Measurements from ENCODE around the gene MEIOC. TPM values are rescaled to one million over a fixed set of nuclear protein-coding genes. Genes with fewer than 3 reads are reported as not detected.

MEIOC gene
- total RNA-seq, 1 experiment from 2014 or later = 5.0 TPM

DNA sequence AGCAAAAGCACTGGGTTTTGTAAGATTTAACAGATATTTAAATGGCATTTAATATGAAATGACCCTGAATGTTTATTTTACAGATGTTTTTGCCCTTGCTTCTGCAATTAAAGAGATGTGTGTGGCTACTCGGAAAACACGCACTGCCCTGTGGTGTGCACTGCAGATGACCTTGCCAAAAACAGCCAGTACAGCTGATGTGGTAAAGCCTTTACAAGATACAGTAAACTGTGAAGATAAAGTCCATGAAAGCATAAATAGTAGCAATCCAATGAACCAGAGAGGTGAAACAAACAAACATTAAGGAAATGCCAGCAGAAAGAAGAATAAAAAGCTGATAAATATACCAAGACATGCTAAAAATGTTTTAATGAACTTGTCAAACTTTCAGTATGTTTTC lies 17.6 kb downstream of the MEIOC start:
- H3K4me3 Mint-ChIP-seq = no peak overlapping the region
- H3K36me3 Mint-ChIP-seq = 0 out of 2 replicates have a peak, but pooled peaks cover 6% of the 10 kb centered on the region
- DNase-seq (ENCODE audit: low spot score) (no peak), ATAC-seq (no peak)
- no peaks in the 10 kb centered on the region for H3K9me3 Mint-ChIP-seq
- POLR2A ChIA-PET = no interaction called here
- H3K27me3 Mint-ChIP-seq (ENCODE audit: low read depth) = no peaks in the 10 kb centered on the region
- H3K27ac Mint-ChIP-seq = no peak overlapping the region
- no peak for TF ChIP-seq JAZF1 (CRISPR knock-in tag; IDR thresholded peaks at IDR 0.05)
- TF ChIP-seq, protein P1, sequence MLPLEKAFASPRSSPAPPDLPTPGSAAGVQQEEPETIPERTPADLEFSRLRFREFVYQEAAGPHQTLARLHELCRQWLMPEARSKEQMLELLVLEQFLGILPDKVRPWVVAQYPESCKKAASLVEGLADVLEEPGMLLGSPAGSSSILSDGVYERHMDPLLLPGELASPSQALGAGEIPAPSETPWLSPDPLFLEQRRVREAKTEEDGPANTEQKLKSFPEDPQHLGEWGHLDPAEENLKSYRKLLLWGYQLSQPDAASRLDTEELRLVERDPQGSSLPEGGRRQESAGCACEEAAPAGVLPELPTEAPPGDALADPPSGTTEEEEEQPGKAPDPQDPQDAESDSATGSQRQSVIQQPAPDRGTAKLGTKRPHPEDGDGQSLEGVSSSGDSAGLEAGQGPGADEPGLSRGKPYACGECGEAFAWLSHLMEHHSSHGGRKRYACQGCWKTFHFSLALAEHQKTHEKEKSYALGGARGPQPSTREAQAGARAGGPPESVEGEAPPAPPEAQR (CRISPR knock-in tag; IDR thresholded peaks at IDR 0.05) = no peak
- no peak for TF ChIP-seq FOXK1 (CRISPR knock-in tag; IDR thresholded peaks at IDR 0.05)
- TF ChIP-seq, protein P2, sequence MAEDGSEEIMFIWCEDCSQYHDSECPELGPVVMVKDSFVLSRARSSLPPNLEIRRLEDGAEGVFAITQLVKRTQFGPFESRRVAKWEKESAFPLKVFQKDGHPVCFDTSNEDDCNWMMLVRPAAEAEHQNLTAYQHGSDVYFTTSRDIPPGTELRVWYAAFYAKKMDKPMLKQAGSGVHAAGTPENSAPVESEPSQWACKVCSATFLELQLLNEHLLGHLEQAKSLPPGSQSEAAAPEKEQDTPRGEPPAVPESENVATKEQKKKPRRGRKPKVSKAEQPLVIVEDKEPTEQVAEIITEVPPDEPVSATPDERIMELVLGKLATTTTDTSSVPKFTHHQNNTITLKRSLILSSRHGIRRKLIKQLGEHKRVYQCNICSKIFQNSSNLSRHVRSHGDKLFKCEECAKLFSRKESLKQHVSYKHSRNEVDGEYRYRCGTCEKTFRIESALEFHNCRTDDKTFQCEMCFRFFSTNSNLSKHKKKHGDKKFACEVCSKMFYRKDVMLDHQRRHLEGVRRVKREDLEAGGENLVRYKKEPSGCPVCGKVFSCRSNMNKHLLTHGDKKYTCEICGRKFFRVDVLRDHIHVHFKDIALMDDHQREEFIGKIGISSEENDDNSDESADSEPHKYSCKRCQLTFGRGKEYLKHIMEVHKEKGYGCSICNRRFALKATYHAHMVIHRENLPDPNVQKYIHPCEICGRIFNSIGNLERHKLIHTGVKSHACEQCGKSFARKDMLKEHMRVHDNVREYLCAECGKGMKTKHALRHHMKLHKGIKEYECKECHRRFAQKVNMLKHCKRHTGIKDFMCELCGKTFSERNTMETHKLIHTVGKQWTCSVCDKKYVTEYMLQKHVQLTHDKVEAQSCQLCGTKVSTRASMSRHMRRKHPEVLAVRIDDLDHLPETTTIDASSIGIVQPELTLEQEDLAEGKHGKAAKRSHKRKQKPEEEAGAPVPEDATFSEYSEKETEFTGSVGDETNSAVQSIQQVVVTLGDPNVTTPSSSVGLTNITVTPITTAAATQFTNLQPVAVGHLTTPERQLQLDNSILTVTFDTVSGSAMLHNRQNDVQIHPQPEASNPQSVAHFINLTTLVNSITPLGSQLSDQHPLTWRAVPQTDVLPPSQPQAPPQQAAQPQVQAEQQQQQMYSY (CRISPR knock-in tag; IDR thresholded peaks at IDR 0.05) = no peak
- no peak for TF ChIP-seq CBFB (CRISPR knock-in tag; IDR thresholded peaks at IDR 0.05; ENCODE audit: low read depth)
- TF ChIP-seq SP1 (CRISPR knock-in tag; conservative IDR thresholded peaks at IDR 0.05) = no peak
- TF ChIP-seq, protein P3, sequence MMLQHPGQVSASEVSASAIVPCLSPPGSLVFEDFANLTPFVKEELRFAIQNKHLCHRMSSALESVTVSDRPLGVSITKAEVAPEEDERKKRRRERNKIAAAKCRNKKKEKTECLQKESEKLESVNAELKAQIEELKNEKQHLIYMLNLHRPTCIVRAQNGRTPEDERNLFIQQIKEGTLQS (CRISPR knock-in tag; conservative IDR thresholded peaks at IDR 0.05) = no peak
- TF ChIP-seq, protein P4, sequence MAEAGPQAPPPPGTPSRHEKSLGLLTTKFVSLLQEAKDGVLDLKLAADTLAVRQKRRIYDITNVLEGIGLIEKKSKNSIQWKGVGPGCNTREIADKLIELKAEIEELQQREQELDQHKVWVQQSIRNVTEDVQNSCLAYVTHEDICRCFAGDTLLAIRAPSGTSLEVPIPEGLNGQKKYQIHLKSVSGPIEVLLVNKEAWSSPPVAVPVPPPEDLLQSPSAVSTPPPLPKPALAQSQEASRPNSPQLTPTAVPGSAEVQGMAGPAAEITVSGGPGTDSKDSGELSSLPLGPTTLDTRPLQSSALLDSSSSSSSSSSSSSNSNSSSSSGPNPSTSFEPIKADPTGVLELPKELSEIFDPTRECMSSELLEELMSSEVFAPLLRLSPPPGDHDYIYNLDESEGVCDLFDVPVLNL (CRISPR knock-in tag; IDR thresholded peaks at IDR 0.05; ENCODE audit: borderline replicate concordance, low read depth) = no peak
- TF ChIP-seq, protein P5, sequence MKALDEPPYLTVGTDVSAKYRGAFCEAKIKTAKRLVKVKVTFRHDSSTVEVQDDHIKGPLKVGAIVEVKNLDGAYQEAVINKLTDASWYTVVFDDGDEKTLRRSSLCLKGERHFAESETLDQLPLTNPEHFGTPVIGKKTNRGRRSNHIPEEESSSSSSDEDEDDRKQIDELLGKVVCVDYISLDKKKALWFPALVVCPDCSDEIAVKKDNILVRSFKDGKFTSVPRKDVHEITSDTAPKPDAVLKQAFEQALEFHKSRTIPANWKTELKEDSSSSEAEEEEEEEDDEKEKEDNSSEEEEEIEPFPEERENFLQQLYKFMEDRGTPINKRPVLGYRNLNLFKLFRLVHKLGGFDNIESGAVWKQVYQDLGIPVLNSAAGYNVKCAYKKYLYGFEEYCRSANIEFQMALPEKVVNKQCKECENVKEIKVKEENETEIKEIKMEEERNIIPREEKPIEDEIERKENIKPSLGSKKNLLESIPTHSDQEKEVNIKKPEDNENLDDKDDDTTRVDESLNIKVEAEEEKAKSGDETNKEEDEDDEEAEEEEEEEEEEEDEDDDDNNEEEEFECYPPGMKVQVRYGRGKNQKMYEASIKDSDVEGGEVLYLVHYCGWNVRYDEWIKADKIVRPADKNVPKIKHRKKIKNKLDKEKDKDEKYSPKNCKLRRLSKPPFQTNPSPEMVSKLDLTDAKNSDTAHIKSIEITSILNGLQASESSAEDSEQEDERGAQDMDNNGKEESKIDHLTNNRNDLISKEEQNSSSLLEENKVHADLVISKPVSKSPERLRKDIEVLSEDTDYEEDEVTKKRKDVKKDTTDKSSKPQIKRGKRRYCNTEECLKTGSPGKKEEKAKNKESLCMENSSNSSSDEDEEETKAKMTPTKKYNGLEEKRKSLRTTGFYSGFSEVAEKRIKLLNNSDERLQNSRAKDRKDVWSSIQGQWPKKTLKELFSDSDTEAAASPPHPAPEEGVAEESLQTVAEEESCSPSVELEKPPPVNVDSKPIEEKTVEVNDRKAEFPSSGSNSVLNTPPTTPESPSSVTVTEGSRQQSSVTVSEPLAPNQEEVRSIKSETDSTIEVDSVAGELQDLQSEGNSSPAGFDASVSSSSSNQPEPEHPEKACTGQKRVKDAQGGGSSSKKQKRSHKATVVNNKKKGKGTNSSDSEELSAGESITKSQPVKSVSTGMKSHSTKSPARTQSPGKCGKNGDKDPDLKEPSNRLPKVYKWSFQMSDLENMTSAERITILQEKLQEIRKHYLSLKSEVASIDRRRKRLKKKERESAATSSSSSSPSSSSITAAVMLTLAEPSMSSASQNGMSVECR (CRISPR knock-in tag; IDR thresholded peaks at IDR 0.05; ENCODE audit: borderline replicate concordance) = no peak
- TF ChIP-seq MXD4 (CRISPR knock-in tag; IDR thresholded peaks at IDR 0.05; ENCODE audit: borderline replicate concordance) = no peak
- TF ChIP-seq, protein P6, sequence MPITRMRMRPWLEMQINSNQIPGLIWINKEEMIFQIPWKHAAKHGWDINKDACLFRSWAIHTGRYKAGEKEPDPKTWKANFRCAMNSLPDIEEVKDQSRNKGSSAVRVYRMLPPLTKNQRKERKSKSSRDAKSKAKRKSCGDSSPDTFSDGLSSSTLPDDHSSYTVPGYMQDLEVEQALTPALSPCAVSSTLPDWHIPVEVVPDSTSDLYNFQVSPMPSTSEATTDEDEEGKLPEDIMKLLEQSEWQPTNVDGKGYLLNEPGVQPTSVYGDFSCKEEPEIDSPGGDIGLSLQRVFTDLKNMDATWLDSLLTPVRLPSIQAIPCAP (CRISPR knock-in tag; IDR thresholded peaks at IDR 0.05) = no peak
- TF ChIP-seq JUN (CRISPR knock-in tag; IDR thresholded peaks at IDR 0.05) = no peak
- TF ChIP-seq OVOL2 (CRISPR knock-in tag; IDR thresholded peaks at IDR 0.05; ENCODE audit: borderline replicate concordance) = no peak
- TF ChIP-seq, protein P7, sequence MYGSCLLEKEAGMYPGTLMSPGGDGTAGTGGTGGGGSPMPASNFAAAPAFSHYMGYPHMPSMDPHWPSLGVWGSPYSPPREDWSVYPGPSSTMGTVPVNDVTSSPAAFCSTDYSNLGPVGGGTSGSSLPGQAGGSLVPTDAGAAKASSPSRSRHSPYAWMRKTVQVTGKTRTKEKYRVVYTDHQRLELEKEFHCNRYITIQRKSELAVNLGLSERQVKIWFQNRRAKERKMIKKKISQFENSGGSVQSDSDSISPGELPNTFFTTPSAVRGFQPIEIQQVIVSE (CRISPR knock-in tag; IDR thresholded peaks at IDR 0.05; ENCODE audit: borderline replicate concordance) = no peak
- no peak for TF ChIP-seq ZNF263 (CRISPR knock-in tag; IDR thresholded peaks at IDR 0.05; ENCODE audit: low read depth)
- TF ChIP-seq, protein P8, sequence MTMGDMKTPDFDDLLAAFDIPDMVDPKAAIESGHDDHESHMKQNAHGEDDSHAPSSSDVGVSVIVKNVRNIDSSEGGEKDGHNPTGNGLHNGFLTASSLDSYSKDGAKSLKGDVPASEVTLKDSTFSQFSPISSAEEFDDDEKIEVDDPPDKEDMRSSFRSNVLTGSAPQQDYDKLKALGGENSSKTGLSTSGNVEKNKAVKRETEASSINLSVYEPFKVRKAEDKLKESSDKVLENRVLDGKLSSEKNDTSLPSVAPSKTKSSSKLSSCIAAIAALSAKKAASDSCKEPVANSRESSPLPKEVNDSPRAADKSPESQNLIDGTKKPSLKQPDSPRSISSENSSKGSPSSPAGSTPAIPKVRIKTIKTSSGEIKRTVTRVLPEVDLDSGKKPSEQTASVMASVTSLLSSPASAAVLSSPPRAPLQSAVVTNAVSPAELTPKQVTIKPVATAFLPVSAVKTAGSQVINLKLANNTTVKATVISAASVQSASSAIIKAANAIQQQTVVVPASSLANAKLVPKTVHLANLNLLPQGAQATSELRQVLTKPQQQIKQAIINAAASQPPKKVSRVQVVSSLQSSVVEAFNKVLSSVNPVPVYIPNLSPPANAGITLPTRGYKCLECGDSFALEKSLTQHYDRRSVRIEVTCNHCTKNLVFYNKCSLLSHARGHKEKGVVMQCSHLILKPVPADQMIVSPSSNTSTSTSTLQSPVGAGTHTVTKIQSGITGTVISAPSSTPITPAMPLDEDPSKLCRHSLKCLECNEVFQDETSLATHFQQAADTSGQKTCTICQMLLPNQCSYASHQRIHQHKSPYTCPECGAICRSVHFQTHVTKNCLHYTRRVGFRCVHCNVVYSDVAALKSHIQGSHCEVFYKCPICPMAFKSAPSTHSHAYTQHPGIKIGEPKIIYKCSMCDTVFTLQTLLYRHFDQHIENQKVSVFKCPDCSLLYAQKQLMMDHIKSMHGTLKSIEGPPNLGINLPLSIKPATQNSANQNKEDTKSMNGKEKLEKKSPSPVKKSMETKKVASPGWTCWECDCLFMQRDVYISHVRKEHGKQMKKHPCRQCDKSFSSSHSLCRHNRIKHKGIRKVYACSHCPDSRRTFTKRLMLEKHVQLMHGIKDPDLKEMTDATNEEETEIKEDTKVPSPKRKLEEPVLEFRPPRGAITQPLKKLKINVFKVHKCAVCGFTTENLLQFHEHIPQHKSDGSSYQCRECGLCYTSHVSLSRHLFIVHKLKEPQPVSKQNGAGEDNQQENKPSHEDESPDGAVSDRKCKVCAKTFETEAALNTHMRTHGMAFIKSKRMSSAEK (CRISPR knock-in tag; IDR thresholded peaks at IDR 0.05; ENCODE audit: borderline replicate concordance) = no peak
- TF ChIP-seq, protein P9, sequence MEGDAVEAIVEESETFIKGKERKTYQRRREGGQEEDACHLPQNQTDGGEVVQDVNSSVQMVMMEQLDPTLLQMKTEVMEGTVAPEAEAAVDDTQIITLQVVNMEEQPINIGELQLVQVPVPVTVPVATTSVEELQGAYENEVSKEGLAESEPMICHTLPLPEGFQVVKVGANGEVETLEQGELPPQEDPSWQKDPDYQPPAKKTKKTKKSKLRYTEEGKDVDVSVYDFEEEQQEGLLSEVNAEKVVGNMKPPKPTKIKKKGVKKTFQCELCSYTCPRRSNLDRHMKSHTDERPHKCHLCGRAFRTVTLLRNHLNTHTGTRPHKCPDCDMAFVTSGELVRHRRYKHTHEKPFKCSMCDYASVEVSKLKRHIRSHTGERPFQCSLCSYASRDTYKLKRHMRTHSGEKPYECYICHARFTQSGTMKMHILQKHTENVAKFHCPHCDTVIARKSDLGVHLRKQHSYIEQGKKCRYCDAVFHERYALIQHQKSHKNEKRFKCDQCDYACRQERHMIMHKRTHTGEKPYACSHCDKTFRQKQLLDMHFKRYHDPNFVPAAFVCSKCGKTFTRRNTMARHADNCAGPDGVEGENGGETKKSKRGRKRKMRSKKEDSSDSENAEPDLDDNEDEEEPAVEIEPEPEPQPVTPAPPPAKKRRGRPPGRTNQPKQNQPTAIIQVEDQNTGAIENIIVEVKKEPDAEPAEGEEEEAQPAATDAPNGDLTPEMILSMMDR (IDR thresholded peaks at IDR 0.05) = no peak
- no peaks in the 10 kb centered on the region for H3K4me1 Mint-ChIP-seq
- CTCF ChIA-PET = no interaction called here

All from WTC11 (cell line).